CD4-positive, alpha-beta T cell (primary cell): Measurements from ENCODE around the gene DNASE2B. TPM values are rescaled to one million over a fixed set of nuclear protein-coding genes. Genes with fewer than 3 reads are reported as not detected.

Experiments used
- ATAC-seq: fragments of 200-7000 bp; cut with Tn5 transposase; one replicate; pipeline ENCODE4 v1.10.0; 2022; ENCODE audit warnings: mild to moderate bottlenecking; ENCODE audit not compliant: poor library complexity
- CTCF ChIA-PET: fragments of 350-600 bp; sonication (Branson Sonifier 250); formaldehyde crosslinking; loops from one replicate; lab custom pipeline; 2021; ENCODE audit warnings: antibody characterized with exemption, inconsistent platforms; lab: Charles Lee
- POLR2A ChIA-PET: fragments of 350-600 bp; sonication (Branson Sonifier 250); formaldehyde crosslinking; loops from one replicate; lab custom pipeline; 2021; ENCODE audit warnings: antibody characterized with exemption, inconsistent platforms; lab: Charles Lee
- DNase-seq, 14 experiments: peaks; one replicate each; pipeline ENCODE4 v3.0.0-alpha.2; 2013 to 2020; ENCODE audit warnings: mixed read lengths in 2 of 14
- H3K27ac ChIP-seq, 2 donors: one replicate each; pipeline versions ENCODE4 v1.5.1 to v1.7.0; 2013; ENCODE audit warnings: low read length in 2 of 2, low read depth in 1 of 2, mild to moderate bottlenecking in 1 of 2
- H3K27me3 ChIP-seq, 2 experiments: 1 replicate in 1 of 2; 2 replicates in 1 of 2; pipeline versions ENCODE4 v1.6.1 to v1.7.0; 2013; ENCODE audit warnings: low read length in 2 of 2, control low read depth in 1 of 2, mild to moderate bottlenecking in 1 of 2, moderate library complexity in 1 of 2; ENCODE audit not compliant: insufficient read depth in 2 of 2, control insufficient read depth in 1 of 2
- H3K36me3 ChIP-seq: one replicate; pipeline ENCODE4 v1.6.1; 2013; ENCODE audit warnings: low read length, control low read depth; ENCODE audit not compliant: insufficient read depth
- H3K4me1 ChIP-seq: one replicate; pipeline ENCODE4 v1.6.1; 2013; ENCODE audit warnings: low read length, control low read depth; ENCODE audit not compliant: insufficient read depth
- H3K4me3 ChIP-seq: one replicate; pipeline ENCODE4 v1.5.1; 2013; ENCODE audit warnings: mild to moderate bottlenecking, low read length, moderate library complexity
- H3K9me3 ChIP-seq, 2 experiments: 1 replicate in 1 of 2; 2 replicates in 1 of 2; pipeline versions ENCODE4 v1.6.1 to v1.7.0; 2013; ENCODE audit warnings: low read length in 2 of 2, mild to moderate bottlenecking in 2 of 2, control low read depth in 1 of 2, moderate library complexity in 1 of 2; ENCODE audit not compliant: control insufficient read depth in 1 of 2, insufficient read depth in 1 of 2
- H3K27ac Mint-ChIP-seq: one replicate; pipeline ENCODE4 v1.8.0; 2020; ENCODE audit warnings: mixed read lengths
- H3K27me3 Mint-ChIP-seq: one replicate; pipeline ENCODE4 v1.8.0; 2021; ENCODE audit warnings: mixed read lengths
- H3K36me3 Mint-ChIP-seq: one replicate; pipeline ENCODE4 v1.8.0; 2021; ENCODE audit warnings: low read depth, mixed read lengths
- H3K4me1 Mint-ChIP-seq: one replicate; pipeline ENCODE4 v1.8.0; 2021; ENCODE audit warnings: low read depth, mixed read lengths
- H3K4me3 Mint-ChIP-seq: one replicate; pipeline ENCODE4 v1.8.0; 2020; ENCODE audit warnings: mild to moderate bottlenecking, mixed read lengths
- H3K9me3 Mint-ChIP-seq: one replicate; pipeline ENCODE4 v1.8.0; 2020; ENCODE audit warnings: mixed read lengths
- CTCF ChIP-seq: fragments of 200-600 bp; IDR thresholded peaks from one replicate; pipeline ENCODE4 v1.8.0; 2022; ENCODE audit warnings: antibody characterized with exemption, mild to moderate bottlenecking
- intact Hi-C, 2 experiments: fragments of 100-400 bp; cut with DNase I in 1 of 2; cut with micrococcal nuclease in 1 of 2; formaldehyde crosslinking; loops; one replicate each; pipeline versions ENCODE4 v1.15.1 to v1.9.0; 2023 to 2025; cut with DNase I, micrococcal nuclease
- total RNA-seq, 174 experiments: library from RNA in 2 of 174; stranded (reverse) in 2 of 174; gene quantifications; one replicate each; pipeline ENCODE4 v1.2.3 and lab custom pipeline; 2021 to 2026

The DNASE2B gene
- total RNA-seq, 2 experiments from 2014 or later = not detected

DNA sequence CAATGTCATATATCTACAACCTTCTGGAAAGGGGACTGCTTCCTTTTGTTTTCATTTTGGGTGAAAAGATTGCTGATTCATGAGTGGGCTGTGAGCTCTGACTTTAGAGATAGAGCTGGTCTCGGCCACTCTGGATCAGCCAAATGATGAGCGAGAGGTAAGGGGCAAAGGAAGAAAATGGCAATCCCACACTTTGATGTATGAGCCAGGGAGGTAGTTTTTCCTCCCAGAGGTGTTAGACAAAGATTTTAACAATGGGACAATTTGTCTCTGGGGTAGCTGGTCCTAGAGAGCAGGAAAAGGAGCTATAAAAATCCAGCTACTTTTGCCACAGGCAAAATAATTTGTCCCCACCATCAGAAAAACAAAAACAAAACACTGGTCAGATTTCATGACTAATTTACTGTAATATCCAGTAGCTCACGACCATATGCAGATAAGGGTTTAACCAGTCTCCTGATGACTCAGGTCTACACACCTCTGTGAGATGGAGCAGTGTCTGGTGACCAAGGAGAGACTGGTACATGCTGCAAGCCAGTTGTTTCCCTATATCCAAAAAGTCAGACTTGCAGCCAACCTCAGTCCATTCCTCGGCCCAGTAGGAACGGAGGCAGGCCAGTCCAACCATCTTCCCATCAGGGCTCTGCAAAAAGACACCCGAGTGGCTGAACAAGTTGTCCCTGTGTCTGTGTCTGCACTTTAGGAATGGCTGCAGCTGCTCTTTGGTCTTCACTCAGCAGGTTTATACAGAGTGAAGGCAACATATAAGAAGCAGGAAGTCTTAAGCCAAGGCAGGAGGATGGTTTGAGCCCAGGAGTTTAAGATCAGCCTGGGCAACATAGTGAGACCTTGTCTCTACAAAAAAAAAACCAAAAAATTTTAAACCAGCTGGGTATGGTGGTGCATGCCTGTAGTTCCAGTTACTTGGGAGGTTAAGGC lies 29.2 kb downstream of the DNASE2B start:
- H3K4me1 ChIP-seq = no peaks in the 10 kb centered on the region
- no peak for ATAC-seq
- H3K36me3 ChIP-seq = no peaks in the 10 kb centered on the region
- Mint-ChIP-seq H3K4me3 (no peak overlapping the region), H3K9me3 (peaks cover 9% of the 10 kb centered on the region), H3K27ac (no peak overlapping the region), H3K4me1 (no peaks in the 10 kb centered on the region), H3K36me3 (no peaks in the 10 kb centered on the region), H3K27me3 (no peaks in the 10 kb centered on the region)
- H3K27me3 ChIP-seq = no peaks in the 10 kb centered on the region
- no peak overlapping the region for H3K27ac ChIP-seq
- TF ChIP-seq CTCF = no peak
- no peak for DNase-seq
- H3K4me3 ChIP-seq = no peak overlapping the region
- intact Hi-C loops = no loop called here
- no peaks in the 10 kb centered on the region for H3K9me3 ChIP-seq
- CTCF ChIA-PET = interaction anchor here (0.7 kb wide), 1 partner anchor 223 kb away, joined by 4 read pairs; no protein-coding TSS in a partner anchor
- POLR2A ChIA-PET = no interaction called here

DNA sequence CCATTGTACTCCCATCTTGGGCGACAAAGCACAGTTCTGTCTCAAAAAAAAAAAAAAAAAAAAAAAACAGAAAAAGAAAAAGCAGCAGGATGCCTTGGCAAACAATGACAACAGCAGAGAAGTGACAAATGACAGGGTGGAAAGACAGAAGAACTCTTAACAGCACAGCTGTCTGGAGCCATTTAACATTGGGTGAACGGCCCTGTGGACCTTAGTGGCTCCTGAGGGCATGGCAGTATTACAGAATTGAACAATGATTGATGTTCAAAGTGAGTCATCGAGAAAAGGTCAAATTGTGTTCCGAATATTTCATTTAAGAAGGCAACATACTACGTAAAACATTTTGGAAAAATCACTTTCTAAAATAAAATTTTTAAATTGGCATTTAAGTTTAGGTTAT lies 30.0 kb downstream of the DNASE2B start:
- intact Hi-C loops = no loop called here
- Histone ChIP-seq H3K27ac (no peak overlapping the region), H3K4me1 (peaks cover 2% of the 10 kb centered on the region), H3K4me3 (no peak overlapping the region), H3K9me3 (no peaks in the 10 kb centered on the region), H3K27me3 (no peaks in the 10 kb centered on the region), H3K36me3 (no peaks in the 10 kb centered on the region)
- ChIA-PET CTCF (interaction anchor here (0.7 kb wide), 1 partner anchor 223 kb away, joined by 4 read pairs; no protein-coding TSS in a partner anchor), POLR2A (no interaction called here)
- Mint-ChIP-seq H3K27me3 (no peaks in the 10 kb centered on the region), H3K27ac (no peak overlapping the region), H3K36me3 (no peaks in the 10 kb centered on the region), H3K4me3 (no peak overlapping the region), H3K4me1 (peaks cover 2% of the 10 kb centered on the region), H3K9me3 (peaks cover 9% of the 10 kb centered on the region)
- TF ChIP-seq CTCF = no peak
- ATAC-seq = no peak
- no peak for DNase-seq

DNA sequence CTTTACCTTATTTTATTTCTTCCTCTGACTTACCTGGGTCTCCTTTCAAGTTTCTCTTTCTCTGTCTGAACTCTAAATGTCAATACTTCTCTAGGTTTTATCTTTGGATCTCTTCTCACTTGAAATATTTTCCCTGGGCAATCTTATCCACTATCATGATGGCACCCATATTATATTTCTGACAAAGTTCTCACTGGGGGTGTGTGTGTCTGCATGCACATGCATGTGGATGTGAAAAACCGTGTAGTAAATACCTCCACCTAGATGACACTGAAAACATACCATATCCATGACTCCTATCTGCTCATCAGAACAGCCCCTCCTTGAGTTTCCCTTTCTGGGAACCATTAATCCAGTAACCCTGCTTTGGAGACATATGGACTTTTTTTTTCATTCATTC lies 30.9 kb downstream of the DNASE2B start:
- H3K27ac Mint-ChIP-seq = no peak overlapping the region

More for the DNA sequence above, 30.9 kb downstream of the DNASE2B start:
- Mint-ChIP-seq H3K4me1 (peaks cover 11% of the 10 kb centered on the region), H3K36me3 (no peaks in the 10 kb centered on the region), H3K4me3 (no peak overlapping the region), H3K27me3 (no peaks in the 10 kb centered on the region), H3K9me3 (peaks cover 9% of the 10 kb centered on the region)
- ChIA-PET POLR2A (no interaction called here), CTCF (interaction anchor here (1.4 kb wide), 1 partner anchor 27 kb away, joined by 3 read pairs; no protein-coding TSS in a partner anchor)
- Histone ChIP-seq H3K4me3 (no peak overlapping the region), H3K4me1 (peaks cover 6% of the 10 kb centered on the region), H3K9me3 (no peaks in the 10 kb centered on the region), H3K36me3 (no peaks in the 10 kb centered on the region), H3K27ac (no peak overlapping the region), H3K27me3 (no peaks in the 10 kb centered on the region)
- intact Hi-C loops = no loop called here
- TF ChIP-seq CTCF = no peak
- no peak for DNase-seq
- ATAC-seq = no peak
